Fibroblast of the aortic adventitia (primary cell): Measurements from ENCODE around the gene DNAH11. TPM values are rescaled to one million over a fixed set of nuclear protein-coding genes. Genes with fewer than 3 reads are reported as not detected.
A peak's percentile ranks its signal among the peaks of the same experiment; 100 is the strongest.

Source experiments
- DNase-seq: peaks from one replicate; pipeline ENCODE4 v3.0.0-alpha.2; 2010; ENCODE audit warnings: low read depth
- H3K4me3 ChIP-seq: 2 replicates; pipeline ENCODE4 v1.5.1; 2011; ENCODE audit warnings: low read depth, mild to moderate bottlenecking, control low read depth, low read length, moderate library complexity
- CTCF ChIP-seq: IDR thresholded peaks from 2 replicates; pipeline ENCODE4 v1.5.1; 2011; ENCODE audit warnings: mild to moderate bottlenecking, low read length, control low read depth, inconsistent platforms; ENCODE audit not compliant: insufficient read depth
- total RNA-seq: library from RNA; depleted of rRNA; stranded (reverse); fragments of >200 nt; gene quantifications from 2 replicates; pipeline ENCODE4 v1.2.3, GENCODE V29; 2012; ENCODE audit warnings: low replicate concordance

DNAH11 gene
- 2.7 TPM in 1 of 2 replicates, not detected in the other for total RNA-seq

GRCh38 chr7:21542891-21543527 is at the start of gene DNAH11:
TSS of gene DNAH11 (plus strand) at chr7:21543039. CDS start at chr7:21543246, 207 bp downstream.
- DNase-seq, result no peak
- peak within 1 kb of the TSS; percentile 60 for H3K4me3 ChIP-seq
- no peak for TF ChIP-seq CTCF

- no peak overlapping the region for H3K4me3 ChIP-seq
- DNase-seq, result no peak
- no peak for TF ChIP-seq CTCF
These were observed 47.1 kb upstream of the DNAH11 start for GRCh38 chr7:21495731-21496130.

- DNase-seq, result no peak
- no peak overlapping the region for H3K4me3 ChIP-seq
- no peak for TF ChIP-seq CTCF
These were observed 45.8 kb upstream of the DNAH11 start for GRCh38 chr7:21497072-21497471.

GRCh38 chr7:21500117-21500832 is 42.6 kb upstream of the DNAH11 start:
- DNase-seq, result peak; percentile 3
- no peak for TF ChIP-seq CTCF

GRCh38 chr7:21504021-21504420 is 38.8 kb upstream of the DNAH11 start:
- TF ChIP-seq CTCF, result no peak
- H3K4me3 ChIP-seq, result no peak overlapping the region
- no peak for DNase-seq

More at GRCh38 chr7:21500117-21500832, 42.6 kb upstream of the DNAH11 start:
- no peak overlapping the region for H3K4me3 ChIP-seq

- TF ChIP-seq CTCF, result peak; percentile 84
- H3K4me3 ChIP-seq, result no peak overlapping the region
- peak; percentile 63 for DNase-seq
These were observed 35.1 kb upstream of the DNAH11 start for GRCh38 chr7:21507627-21508343.
